ENCODE data around the gene TMBIM4.

GRCh38 chr12:66199141-66199540, 29.3 kb upstream of the TMBIM4 start:
- TF ChIP-seq CTCF (IDR thresholded peaks at IDR 0.05) (no peak), E2F1 (CRISPR knock-in tag; IDR thresholded peaks at IDR 0.05) (no peak), CBFB (CRISPR knock-in tag; IDR thresholded peaks at IDR 0.05; ENCODE audit: low read depth) (no peak), NR2C2 (CRISPR knock-in tag; IDR thresholded peaks at IDR 0.05) (no peak), ZNF121 (CRISPR knock-in tag; IDR thresholded peaks at IDR 0.05) (no peak), ERG (CRISPR knock-in tag; IDR thresholded peaks at IDR 0.05) (no peak), MAX (CRISPR knock-in tag; IDR thresholded peaks at IDR 0.05) (no peak), MLX (CRISPR knock-in tag; IDR thresholded peaks at IDR 0.05) (no peak), FOXP4 (CRISPR knock-in tag; IDR thresholded peaks at IDR 0.05) (no peak), TCF7 (CRISPR knock-in tag; IDR thresholded peaks at IDR 0.05; ENCODE audit: low read depth) (no peak), E2F5 (CRISPR knock-in tag; IDR thresholded peaks at IDR 0.05) (no peak)
